Gastroesophageal sphincter (tissue), 4 donors: ENCODE results near the gene OGDH. TPM values are rescaled to one million over a fixed set of nuclear protein-coding genes. Genes with fewer than 3 reads are reported as not detected.

Experiments
- ATAC-seq: fragments of 150-250 bp; one replicate; pipeline ENCODE4 v1.9.1; 2016; ENCODE audit warnings: mild to moderate bottlenecking, moderate library complexity
- H3K27ac ChIP-seq, 4 donors: fragments of 200-600 bp; sonication (generic) in 3 of 4; 1 replicate in 3 of 4; 2 replicates in 1 of 4; pipeline ENCODE4 v1.5.1; 2016 to 2019
- H3K27me3 ChIP-seq: fragments of 200-600 bp; sonication (generic); one replicate; pipeline ENCODE4 v1.5.1; 2019
- H3K36me3 ChIP-seq, 2 donors: fragments of 200-600 bp; sonication (generic); one replicate each; pipeline ENCODE4 v1.5.1; 2019; ENCODE audit warnings: control low read depth in 1 of 2
- H3K4me1 ChIP-seq, 3 donors: fragments of 200-600 bp; sonication (generic); 1 replicate in 2 of 3; 2 replicates in 1 of 3; pipeline ENCODE4 v1.5.1; 2016 to 2019; ENCODE audit warnings: control low read depth in 2 of 3
- H3K4me3 ChIP-seq, 2 donors: fragments of 200-600 bp; sonication (generic); one replicate each; pipeline ENCODE4 v1.5.1; 2019; ENCODE audit warnings: mild to moderate bottlenecking in 1 of 2, moderate library complexity in 1 of 2
- H3K9me3 ChIP-seq, 3 donors: fragments of 200-600 bp; sonication (generic); one replicate each; pipeline ENCODE4 v1.5.1; 2017 to 2019; ENCODE audit warnings: control low read depth in 2 of 3
- CTCF ChIP-seq, 4 experiments: fragments of 200-600 bp in 2 of 4; fragments of 450-650 bp in 2 of 4; sonication (generic) in 1 of 4; IDR thresholded peaks; one replicate each; pipeline ENCODE4 v1.5.1; 2017 to 2019; ENCODE audit warnings: antibody characterized with exemption in 4 of 4, mild to moderate bottlenecking in 2 of 4, moderate library complexity in 2 of 4
- EP300 ChIP-seq: sonication (generic); formaldehyde crosslinking; IDR thresholded peaks from one replicate; pipeline ENCODE4 v1.6.1; 2017; ENCODE audit warnings: antibody characterized with exemption, mild to moderate bottlenecking
- POLR2A ChIP-seq, 2 donors: fragments of 450-650 bp; IDR thresholded peaks; one replicate each; pipeline ENCODE4 v1.6.1; 2017; ENCODE audit warnings: antibody characterized with exemption in 2 of 2, mild to moderate bottlenecking in 2 of 2, moderate library complexity in 1 of 2
- POLR2AphosphoS5 ChIP-seq: sonication (generic); formaldehyde crosslinking; IDR thresholded peaks from one replicate; pipeline ENCODE4 v1.6.1; 2017; ENCODE audit warnings: antibody characterized with exemption
- WGBS, 2 donors: methylation state at CpG; one replicate each; pipeline ENCODE4 v1.1.5; 2018; ENCODE audit warnings: low coverage in 1 of 2; 5-methylcytosine and 5-hydroxymethylcytosine counted together
- total RNA-seq, 4 donors: library from RNA; depleted of rRNA; stranded (reverse); fragments of >200 nt; gene quantifications; one replicate each; pipeline ENCODE4 v1.1.0, GENCODE V29; 2016

OGDH gene
- total RNA-seq, 4 donors from 2014 or later: 112 to 222 (median 137) TPM

GRCh38 chr7:44576228-44576627, 30.2 kb upstream of the OGDH start:
- WGBS, 2 donors: 50 to 60% methylated on average over 1 to 2 of the region's 2 CpGs

GRCh38 chr7:44580945-44581878, 25.2 kb upstream of the OGDH start:
- H3K36me3 ChIP-seq: peaks cover 0 to 48% of the 10 kb centered on the region in 2 donors
- WGBS, 2 donors: 31 to 86% methylated on average over 1 to 13 of the region's 30 CpGs
- H3K27me3 ChIP-seq: no peaks in the 10 kb centered on the region
- peak overlapping the region; percentile 70 to 100 (median 93) for H3K27ac ChIP-seq
- no peak for ATAC-seq
- H3K4me3 ChIP-seq: peak overlapping the region; percentile 72 to 81
- H3K9me3 ChIP-seq: no peaks in the 10 kb centered on the region
- H3K4me1 ChIP-seq: peaks cover 0 to 36% (median 8%) of the 10 kb centered on the region in 3 donors
- TF ChIP-seq CTCF (IDR thresholded peaks at IDR 0.05): no peak
- no peak for TF ChIP-seq POLR2AphosphoS5
- no peak for TF ChIP-seq POLR2A (IDR thresholded peaks at IDR 0.05)
- no peak for TF ChIP-seq EP300

More at GRCh38 chr7:44576228-44576627, 30.2 kb upstream of the OGDH start:
- ATAC-seq: no peak
- Histone ChIP-seq H3K36me3 (peaks cover 0 to 77% of the 10 kb centered on the region in 2 donors), H3K27me3 (no peaks in the 10 kb centered on the region), H3K9me3 (no peaks in the 10 kb centered on the region), H3K4me3 (no peak overlapping the region), H3K27ac (peak overlapping the region in 1 of 4 donors; percentile 17), H3K4me1 (peaks cover 0 to 62% (median 21%) of the 10 kb centered on the region in 3 donors)
- no peak for TF ChIP-seq POLR2AphosphoS5
- no peak for TF ChIP-seq POLR2A (IDR thresholded peaks at IDR 0.05)
- no peak for TF ChIP-seq EP300
- no peak for TF ChIP-seq CTCF (IDR thresholded peaks at IDR 0.05)

GRCh38 chr7:44581879-44582603, 24.4 kb upstream of the OGDH start, which contains the start of gene TMED4:
Gene TMED4 (minus strand): TSS chr7:44582231. CDS start chr7:44582206, 25 bp downstream.
- ATAC-seq: peak; percentile 99
- Histone ChIP-seq H3K36me3 (peaks cover 0 to 41% of the 10 kb centered on the region in 2 donors), H3K4me3 (peak within 1 kb of the TSS; percentile 72 to 81), H3K27me3 (no peaks in the 10 kb centered on the region), H3K4me1 (peaks cover 0 to 36% (median 8%) of the 10 kb centered on the region in 3 donors), H3K27ac (peak within 1 kb of the TSS; percentile 75 to 100 (median 93)), H3K9me3 (no peaks in the 10 kb centered on the region)
- TF ChIP-seq CTCF (IDR thresholded peaks at IDR 0.05): peak in 1 of 4 experiments; percentile 11
- peak; percentile 66 to 75 for TF ChIP-seq POLR2A (IDR thresholded peaks at IDR 0.05)
- peak; percentile 74 for TF ChIP-seq POLR2AphosphoS5
- no peak for TF ChIP-seq EP300
- no CpG with 5 or more reads among the region's 71 CpGs for WGBS, 2 donors

GRCh38 chr7:44583146-44583865, 23.1 kb upstream of the OGDH start:
- peaks cover 0 to 37% (median 8%) of the 10 kb centered on the region in 3 donors for H3K4me1 ChIP-seq
- peaks cover 0 to 28% of the 10 kb centered on the region in 2 donors for H3K36me3 ChIP-seq
- no peak for ATAC-seq
- H3K4me3 ChIP-seq: peak overlapping the region; percentile 31 to 81
- H3K27me3 ChIP-seq: no peaks in the 10 kb centered on the region
- 85 to 92% methylated on average over 6 to 13 of the region's 13 CpGs for WGBS, 2 donors
- TF ChIP-seq CTCF (IDR thresholded peaks at IDR 0.05) (no peak), POLR2A (IDR thresholded peaks at IDR 0.05) (no peak), EP300 (no peak), POLR2AphosphoS5 (no peak)
- peak overlapping the region; percentile 75 to 100 (median 93) for H3K27ac ChIP-seq
- H3K9me3 ChIP-seq: no peaks in the 10 kb centered on the region
